GM19463 (cell line): ENCODE results near the gene NPFF.
"Not testable (repeated sequence)": the region's sequence is repeated elsewhere in the genome, so short reads cannot be mapped to it uniquely, and the experiment has no call there.

Experiments
- ATAC-seq: cut with Tn5 transposase; IDR thresholded peaks from one replicate; pipeline ENCODE4 v1.9.1; 2021; ENCODE audit warnings: mild to moderate bottlenecking, moderate library complexity; ENCODE audit not compliant: unreplicated experiment

Gene NPFF, protein sequence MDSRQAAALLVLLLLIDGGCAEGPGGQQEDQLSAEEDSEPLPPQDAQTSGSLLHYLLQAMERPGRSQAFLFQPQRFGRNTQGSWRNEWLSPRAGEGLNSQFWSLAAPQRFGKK

GRCh38 chr12:53506881-53507602 is at the start of gene NPFF:
TSS of gene NPFF (minus strand) at chr12:53507484. CDS start at chr12:53507474, 10 bp downstream.
- no peak for ATAC-seq

DNA sequence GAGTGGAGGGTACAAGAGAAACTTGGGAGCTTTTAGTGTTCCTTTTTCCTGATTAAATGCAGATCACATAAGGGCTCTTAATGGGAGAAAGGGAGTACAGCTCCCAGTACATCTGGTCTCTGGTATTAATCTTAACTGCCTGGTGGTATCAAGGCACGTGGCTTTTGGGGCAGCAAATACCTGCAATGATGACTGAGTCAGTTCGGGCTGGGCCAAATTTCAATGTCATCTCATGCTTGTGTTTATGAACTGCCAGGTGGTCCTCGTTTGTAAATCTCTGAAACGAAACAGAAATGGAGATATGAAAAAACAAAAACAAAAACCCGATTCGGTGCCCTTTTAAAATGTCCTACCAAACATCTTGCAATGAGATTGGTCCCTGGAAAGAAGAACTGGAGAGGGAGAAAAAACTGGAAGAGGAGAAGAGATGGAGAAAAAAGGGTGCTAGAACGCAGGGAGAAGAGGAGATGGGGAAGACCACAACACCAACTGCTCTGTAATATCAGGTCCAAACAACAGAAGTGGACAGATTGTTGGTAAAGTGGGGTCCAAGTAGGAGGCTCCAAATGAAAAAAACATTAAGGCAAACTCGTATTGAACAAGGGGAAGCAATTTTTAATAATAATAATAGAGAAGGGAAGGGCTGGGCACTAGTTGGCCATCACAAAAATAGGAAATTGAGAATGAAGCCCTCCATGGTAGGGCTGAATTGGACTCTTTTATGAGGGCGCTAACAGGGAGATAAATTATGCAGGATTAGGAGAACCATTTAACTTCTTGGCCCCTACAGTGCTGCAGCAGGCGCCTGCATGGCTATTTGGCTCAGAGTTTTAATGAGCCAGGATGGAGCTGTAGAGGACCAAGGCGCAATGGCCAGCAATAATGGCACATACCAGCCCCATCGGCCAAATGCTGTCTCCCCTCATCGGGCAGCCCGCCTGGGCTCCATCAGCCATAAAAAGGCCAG is 45.4 kb upstream of the NPFF start:
- no peak for ATAC-seq

GRCh38 chr12:53551889-53552291 is 44.6 kb upstream of the NPFF start:
- ATAC-seq = no peak

GRCh38 chr12:53550595-53550994 is 43.3 kb upstream of the NPFF start:
- ATAC-seq = no peak

DNA sequence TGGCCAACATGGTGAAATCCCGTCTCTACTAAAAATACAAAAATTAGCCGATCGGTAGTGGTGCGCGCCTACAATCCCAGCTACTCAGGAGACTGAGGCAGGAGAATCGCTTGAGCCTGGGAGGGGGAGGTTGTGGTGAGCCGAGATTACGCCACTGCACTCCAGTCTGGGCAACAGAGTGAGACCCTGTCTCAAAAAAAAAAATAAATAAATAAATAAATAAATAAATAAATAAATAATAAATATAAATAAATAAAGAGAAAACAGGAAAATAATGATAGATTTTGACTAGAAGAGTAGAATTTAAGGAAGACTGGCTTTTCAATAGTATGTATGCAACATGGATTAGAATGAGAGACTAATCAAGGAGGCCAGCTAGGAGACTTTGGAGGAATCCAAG is 42.8 kb upstream of the NPFF start:
- ATAC-seq = not testable (repeated sequence)

DNA sequence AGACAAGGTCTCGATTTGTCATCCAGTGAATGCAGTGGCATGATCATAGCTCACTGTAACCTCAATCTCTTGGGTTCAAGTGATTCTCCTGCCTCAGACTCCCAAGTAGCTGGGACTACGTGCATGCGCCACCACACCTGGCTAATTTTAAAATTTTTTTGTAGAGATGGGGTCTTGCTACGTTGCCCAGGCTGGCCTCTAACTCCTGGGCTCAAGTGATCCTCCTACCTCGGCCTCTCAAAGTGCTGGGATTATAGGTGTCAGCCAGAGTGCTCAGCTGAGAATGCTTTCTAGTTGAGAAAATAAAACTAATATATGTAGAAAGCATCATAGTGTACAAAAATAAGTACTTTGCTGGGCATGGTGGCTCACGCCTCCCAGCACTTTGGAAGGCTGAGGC is 41.1 kb upstream of the NPFF start:
- not testable (repeated sequence) for ATAC-seq

DNA sequence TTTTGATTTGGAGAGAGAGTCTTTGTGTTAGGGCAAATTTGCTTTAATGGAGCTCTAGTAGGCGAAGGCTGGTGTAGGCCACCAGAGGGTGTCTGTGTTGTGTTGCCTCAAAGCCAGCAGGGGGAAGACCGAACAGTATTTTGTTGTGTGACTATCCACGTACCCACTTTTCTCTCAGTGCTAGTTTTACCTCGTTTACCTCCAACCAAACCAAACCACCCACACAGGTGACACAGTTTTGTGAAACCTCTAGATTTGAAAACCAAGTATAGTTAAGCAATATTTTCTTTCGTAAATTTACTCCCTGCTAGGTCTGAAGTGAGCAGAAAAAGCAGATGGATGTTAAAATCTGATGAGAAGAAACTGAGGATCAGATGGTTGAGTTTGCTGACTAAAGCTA is 36.3 kb upstream of the NPFF start:
- ATAC-seq = peak; percentile 78

- ATAC-seq = no peak
Observed at GRCh38 chr12:53539526-53539925, 32.2 kb upstream of the NPFF start.

GRCh38 chr12:53538209-53538689 is 31.0 kb upstream of the NPFF start:
- no peak for ATAC-seq

DNA sequence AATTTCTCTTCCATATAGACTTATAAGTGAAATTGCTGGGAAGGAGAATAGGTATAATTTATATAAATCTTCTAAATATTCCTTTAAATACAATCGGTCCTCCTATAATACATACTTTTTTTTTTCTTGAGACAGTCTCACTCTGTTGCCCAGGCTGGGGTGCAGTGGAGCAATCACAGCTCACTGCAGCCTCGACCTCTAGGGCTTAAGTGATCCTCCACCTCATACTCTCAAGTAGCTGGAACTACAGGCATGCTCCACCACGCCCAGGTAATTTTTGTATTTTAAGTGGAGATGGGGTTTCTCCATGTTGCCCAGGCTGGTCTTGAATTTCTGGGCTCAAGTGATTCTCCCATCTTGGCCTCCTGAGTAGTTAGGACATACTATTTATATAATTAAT is 29.7 kb upstream of the NPFF start:
- no peak for ATAC-seq

GRCh38 chr12:53533471-53533870 is 26.2 kb upstream of the NPFF start:
- no peak for ATAC-seq

DNA sequence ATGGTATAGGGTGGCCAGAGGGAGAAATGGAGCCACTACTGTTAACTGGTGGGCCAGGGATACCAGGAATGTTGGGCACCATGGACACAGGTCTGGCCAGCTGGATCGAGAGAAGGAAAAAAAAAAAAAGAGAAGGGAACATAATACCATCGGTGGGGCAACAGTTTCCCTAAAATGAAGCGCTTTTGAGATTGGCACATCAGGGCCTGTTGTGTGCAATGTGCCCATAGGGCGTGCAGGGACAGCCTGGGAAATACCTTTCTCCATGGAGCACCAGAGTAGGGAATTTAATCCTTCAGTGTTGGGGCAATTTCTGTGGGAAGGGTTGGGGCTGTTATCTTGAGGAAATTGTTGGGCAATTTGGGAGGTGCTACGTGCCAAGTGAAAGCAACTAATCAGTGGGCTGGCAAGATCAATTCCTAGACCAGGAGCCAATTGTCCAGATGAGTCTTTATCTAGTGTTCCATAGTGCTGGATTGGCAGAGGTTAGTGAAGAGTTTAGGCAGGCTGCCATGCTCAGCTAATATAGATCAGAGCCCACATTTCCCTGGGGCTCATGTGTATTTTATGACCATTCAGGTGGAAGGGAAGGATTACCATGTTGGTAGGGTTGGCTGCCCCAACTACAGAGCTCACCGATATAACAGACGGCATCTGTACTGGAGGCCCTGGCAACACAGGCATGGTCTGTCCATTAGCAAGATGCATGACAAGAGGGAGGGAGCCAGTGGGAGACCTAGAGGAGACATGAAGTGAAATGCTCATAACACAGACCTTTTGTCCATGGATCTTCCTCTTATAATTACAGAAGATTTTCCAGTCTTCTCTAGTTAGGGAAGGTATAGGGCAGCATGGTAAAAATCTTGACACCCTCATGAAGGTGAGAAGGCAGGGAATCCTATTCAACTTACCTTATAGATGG is 25.5 kb upstream of the NPFF start:
- no peak for ATAC-seq

- no peak for ATAC-seq
Observed at GRCh38 chr12:53532021-53532420, 24.7 kb upstream of the NPFF start.

- no peak for ATAC-seq
Observed at GRCh38 chr12:53530920-53531319, 23.6 kb upstream of the NPFF start.

GRCh38 chr12:53530061-53530460 is 22.8 kb upstream of the NPFF start:
- no peak for ATAC-seq

GRCh38 chr12:53524476-53524875 is 17.2 kb upstream of the NPFF start:
- ATAC-seq = no peak

GRCh38 chr12:53523131-53523530 is 15.8 kb upstream of the NPFF start:
- ATAC-seq = no peak

- no peak for ATAC-seq
Observed at GRCh38 chr12:53518381-53518780, 11.1 kb upstream of the NPFF start.

- no peak for ATAC-seq
Observed at GRCh38 chr12:53516758-53517455, 9.6 kb upstream of the NPFF start.

DNA sequence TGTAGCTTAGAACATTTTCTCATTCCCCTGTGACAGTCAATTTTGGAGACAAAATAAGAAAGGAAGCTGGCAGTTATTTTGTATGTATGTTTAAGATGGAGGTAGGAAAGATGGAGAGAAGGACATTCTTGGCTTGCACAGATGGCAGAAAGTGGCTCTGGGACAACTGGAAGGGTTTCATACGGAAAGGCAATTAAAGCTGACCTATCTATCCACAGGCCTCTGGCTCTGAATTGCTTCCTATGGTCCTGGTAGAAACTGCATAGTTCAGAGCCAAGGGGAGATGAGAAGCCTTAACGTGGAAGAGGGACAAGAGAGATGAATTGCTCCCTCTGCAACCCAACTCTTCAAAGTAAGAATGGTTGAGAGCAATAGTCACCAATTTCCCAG is 8.0 kb upstream of the NPFF start:
- ATAC-seq = no peak
